Epidermal melanocyte (primary cell): Measurements from ENCODE around the gene RAD23A.

Source experiments
- DNase-seq: peaks from one replicate; pipeline ENCODE4 v3.0.0; 2011; ENCODE audit warnings: low spot score; ENCODE audit not compliant: insufficient read length

Gene RAD23A

DNA sequence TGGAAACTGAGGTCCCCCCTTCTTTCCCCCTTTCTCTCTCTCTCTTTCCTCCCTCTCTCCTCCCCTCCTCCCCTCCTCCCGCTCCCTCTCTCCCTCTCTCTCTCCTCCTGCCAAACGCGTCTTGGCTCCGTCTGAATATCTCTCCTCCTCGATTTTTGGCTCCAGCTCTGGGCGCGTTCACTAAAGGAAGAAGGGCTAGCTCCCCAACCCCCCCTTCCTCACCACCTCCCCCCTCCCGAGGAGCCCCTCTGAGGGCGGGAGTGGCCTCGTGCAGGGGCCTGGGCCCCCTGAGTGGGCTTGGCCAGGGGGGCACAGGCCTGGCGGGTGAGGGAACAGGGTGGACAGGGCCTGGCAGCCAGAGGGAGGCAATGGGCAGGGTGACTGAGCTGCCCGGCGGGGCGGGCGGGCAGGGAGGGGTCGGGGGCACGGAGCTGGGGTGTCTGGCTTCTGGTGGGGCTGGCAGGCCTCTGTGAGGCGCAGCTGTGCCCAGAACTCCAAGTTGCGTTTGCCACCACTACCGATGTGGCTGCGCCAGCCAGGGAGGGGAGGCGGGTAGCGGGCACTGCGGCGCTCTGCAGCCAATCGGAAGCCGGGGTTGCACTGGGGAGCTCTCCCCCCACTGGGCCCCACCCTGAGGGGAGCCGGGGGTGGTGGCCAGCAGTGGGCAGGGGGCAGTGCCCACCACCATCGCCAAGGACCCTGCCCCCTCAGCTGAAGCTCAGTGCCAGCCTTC, 56.7 kb downstream of the RAD23A start:
- DNase-seq, result no peak

- no peak for DNase-seq
Observed at GRCh38 chr19:13003081-13003480, 57.4 kb downstream of the RAD23A start.
